PC-9 (cell line): ENCODE measurements around the gene NR2C2.

Experiments used
- CTCF ChIP-seq: fragments of 200-600 bp; sonication (generic); conservative IDR thresholded peaks from 2 replicates; pipeline ENCODE4 v1.6.1; 2017; ENCODE audit warnings: mixed run types, antibody characterized with exemption, mild to moderate bottlenecking, moderate library complexity
- EZH2 ChIP-seq: fragments of 200-600 bp; sonication (generic); IDR thresholded peaks from 2 replicates; pipeline ENCODE4 v1.8.0; 2017; ENCODE audit warnings: antibody characterized with exemption, low read depth

- TF ChIP-seq CTCF, result no peak
- TF ChIP-seq EZH2, result no peak
These were observed 106.2 kb downstream of the NR2C2 start for GRCh38 chr3:15053541-15053940.
